Neural crest cell (in vitro differentiated cells): Measurements from ENCODE around the gene HTR7. TPM values are rescaled to one million over a fixed set of nuclear protein-coding genes. Genes with fewer than 3 reads are reported as not detected.

Experiments used
- DNase-seq: peaks from one replicate; pipeline ENCODE4 v3.0.0; 2021; ENCODE audit warnings: low read depth, mixed read lengths, low spot score
- H3K27ac Mint-ChIP-seq: one replicate; pipeline ENCODE4 v1.8.0; 2021; ENCODE audit warnings: mild to moderate bottlenecking, mixed read lengths; ENCODE audit not compliant: unreplicated experiment
- H3K27me3 Mint-ChIP-seq: 2 replicates; pipeline ENCODE4 v1.8.0; 2021; ENCODE audit warnings: low read depth, mild to moderate bottlenecking, mixed read lengths
- H3K36me3 Mint-ChIP-seq: 2 replicates; pipeline ENCODE4 v1.8.0; 2021; ENCODE audit warnings: low read depth, mild to moderate bottlenecking, mixed read lengths
- H3K4me1 Mint-ChIP-seq: 2 replicates; pipeline ENCODE4 v1.8.0; 2021; ENCODE audit warnings: mixed read lengths
- H3K4me3 Mint-ChIP-seq: one replicate; pipeline ENCODE4 v1.8.0; 2021; ENCODE audit warnings: mild to moderate bottlenecking, mixed read lengths
- H3K9me3 Mint-ChIP-seq: 2 replicates; pipeline ENCODE4 v1.8.0; 2021; ENCODE audit warnings: mixed read lengths
- CTCF ChIP-seq: fragments of 200-600 bp; sonication (generic); conservative IDR thresholded peaks from 2 replicates; pipeline ENCODE4 v1.5.0; 2021; ENCODE audit warnings: antibody characterized with exemption, mild to moderate bottlenecking
- total RNA-seq: library from RNA; stranded (reverse); gene quantifications from 2 replicates; pipeline ENCODE4 v1.2.1, GENCODE V29; 2021

Gene HTR7
- total RNA-seq, 1 donor from 2014 or later: 0.09 TPM

GRCh38 chr10:90751107-90751997 lies 106.5 kb downstream of the HTR7 start:
- TF ChIP-seq CTCF: peak; percentile 86
- DNase-seq: peak; percentile 30
- H3K27ac Mint-ChIP-seq: no peak overlapping the region
- no peaks in the 10 kb centered on the region for H3K36me3 Mint-ChIP-seq
- H3K4me1 Mint-ChIP-seq: no peaks in the 10 kb centered on the region
- H3K9me3 Mint-ChIP-seq: no peaks in the 10 kb centered on the region
- H3K4me3 Mint-ChIP-seq: no peak overlapping the region
- peaks cover 49% of the 10 kb centered on the region for H3K27me3 Mint-ChIP-seq

- no peaks in the 10 kb centered on the region for H3K4me1 Mint-ChIP-seq
- TF ChIP-seq CTCF: no peak
- no peak overlapping the region for H3K4me3 Mint-ChIP-seq
- H3K27ac Mint-ChIP-seq: no peak overlapping the region
- no peaks in the 10 kb centered on the region for H3K9me3 Mint-ChIP-seq
- peaks cover 33% of the 10 kb centered on the region for H3K27me3 Mint-ChIP-seq
- DNase-seq: no peak
- no peaks in the 10 kb centered on the region for H3K36me3 Mint-ChIP-seq
These were observed 111.0 kb downstream of the HTR7 start for GRCh38 chr10:90746829-90747228.

GRCh38 chr10:90745565-90745964 lies 112.3 kb downstream of the HTR7 start:
- no peak for TF ChIP-seq CTCF
- H3K36me3 Mint-ChIP-seq: no peaks in the 10 kb centered on the region
- H3K4me1 Mint-ChIP-seq: no peaks in the 10 kb centered on the region
- no peaks in the 10 kb centered on the region for H3K9me3 Mint-ChIP-seq
- no peak for DNase-seq
- no peak overlapping the region for H3K4me3 Mint-ChIP-seq
- no peak overlapping the region for H3K27ac Mint-ChIP-seq
- peaks cover 21% of the 10 kb centered on the region for H3K27me3 Mint-ChIP-seq

GRCh38 chr10:90743291-90743690 lies 114.5 kb downstream of the HTR7 start:
- DNase-seq: no peak
- Mint-ChIP-seq H3K9me3 (no peaks in the 10 kb centered on the region), H3K27ac (no peak overlapping the region), H3K4me3 (no peak overlapping the region), H3K4me1 (no peaks in the 10 kb centered on the region), H3K27me3 (peaks cover 7% of the 10 kb centered on the region), H3K36me3 (no peaks in the 10 kb centered on the region)
- no peak for TF ChIP-seq CTCF

GRCh38 chr10:90741926-90742565 lies 115.8 kb downstream of the HTR7 start:
- Mint-ChIP-seq H3K4me1 (no peaks in the 10 kb centered on the region), H3K27me3 (no peaks in the 10 kb centered on the region), H3K9me3 (no peaks in the 10 kb centered on the region), H3K27ac (no peak overlapping the region), H3K36me3 (no peaks in the 10 kb centered on the region), H3K4me3 (no peak overlapping the region)
- no peak for TF ChIP-seq CTCF
- DNase-seq: no peak
